CD4-positive, alpha-beta T cell treated with Interleukin-17A for 4 hours (primary cell): ENCODE results near the gene PLCL1.

ENCODE experiments used
- DNase-seq: peaks from one replicate; pipeline ENCODE4 v3.0.0-alpha.2; 2020; ENCODE audit warnings: mixed read lengths

PLCL1 gene

DNA sequence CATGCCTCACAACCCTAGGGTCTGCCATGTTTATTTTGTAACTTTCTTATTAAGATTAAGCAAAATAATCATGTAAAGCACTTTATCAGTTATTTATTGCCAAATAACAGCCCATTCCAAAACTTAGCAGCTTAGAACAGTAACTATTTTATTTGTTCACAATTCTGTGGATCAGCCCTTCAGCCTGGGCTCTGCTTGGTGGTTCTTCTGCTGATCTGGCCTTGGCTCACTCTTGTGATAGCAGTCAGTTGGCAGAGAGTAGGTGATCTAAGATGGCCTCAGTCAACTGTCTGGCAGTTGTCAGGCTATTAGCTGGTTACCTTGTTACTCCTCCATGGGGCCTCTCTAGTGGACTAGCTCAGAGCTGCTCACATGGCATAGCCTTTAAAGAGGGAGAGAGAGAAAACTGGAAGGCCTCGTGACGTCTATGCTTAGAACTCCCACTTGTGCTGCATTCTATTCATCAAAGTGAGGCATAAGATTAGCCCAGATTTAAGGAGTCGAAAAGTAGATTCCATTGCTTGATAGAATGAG is 54.3 kb downstream of the PLCL1 start:
- no peak for DNase-seq

DNA sequence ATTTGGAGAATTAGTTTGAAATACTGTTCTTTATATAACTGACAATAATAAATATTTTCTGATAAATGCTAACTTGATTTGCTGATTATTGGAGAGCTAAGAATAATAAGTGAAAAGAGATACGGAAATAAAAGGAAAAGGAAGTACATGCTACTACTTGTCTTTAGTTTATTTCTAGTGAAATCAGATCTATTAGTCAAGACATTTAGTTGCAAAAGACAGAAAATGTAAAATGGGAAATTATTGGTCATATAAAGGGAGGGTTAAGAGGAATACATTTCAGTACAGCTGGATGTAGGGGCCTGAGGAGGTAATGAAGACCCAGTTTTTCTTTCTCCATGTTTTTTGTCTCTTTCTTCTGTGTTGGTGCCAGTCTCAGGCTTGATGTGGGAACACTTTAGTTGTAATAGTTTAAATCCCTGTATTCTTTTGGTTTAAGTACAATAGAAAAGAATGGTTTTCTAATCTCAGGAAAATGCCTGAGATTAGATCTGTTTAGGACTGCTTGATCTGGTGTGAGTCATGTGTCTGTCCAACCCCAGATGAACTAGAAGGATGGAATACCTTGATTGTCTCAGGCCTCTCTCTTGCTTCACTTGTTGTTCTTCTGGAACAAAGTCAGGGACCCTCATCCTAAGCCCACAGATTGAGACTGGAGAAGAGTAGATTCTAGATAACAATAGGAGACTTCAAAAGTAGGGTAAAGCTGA is 58.0 kb downstream of the PLCL1 start:
- DNase-seq = no peak

- DNase-seq = no peak
These were observed 59.4 kb downstream of the PLCL1 start for GRCh38 chr2:197863744-197864143.

DNA sequence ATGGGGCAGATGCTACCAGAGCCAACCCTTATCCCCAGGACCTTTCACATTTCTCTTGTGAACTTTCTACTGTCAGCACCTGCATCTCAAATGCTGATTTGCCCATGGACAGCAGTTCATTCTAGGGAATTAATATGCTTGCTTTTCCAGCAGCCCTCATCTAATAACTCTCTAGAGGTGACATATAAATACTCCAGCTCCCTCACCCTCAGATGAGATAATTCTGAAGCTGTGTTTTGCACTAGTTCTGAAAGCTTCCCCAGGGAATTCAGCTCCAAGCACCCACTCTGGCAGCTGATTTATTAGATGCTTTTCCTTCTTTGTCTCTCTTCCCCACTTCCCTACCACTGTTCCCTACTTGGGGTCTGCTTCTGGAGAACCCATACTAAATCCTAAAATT is 62.1 kb downstream of the PLCL1 start:
- no peak for DNase-seq

DNA sequence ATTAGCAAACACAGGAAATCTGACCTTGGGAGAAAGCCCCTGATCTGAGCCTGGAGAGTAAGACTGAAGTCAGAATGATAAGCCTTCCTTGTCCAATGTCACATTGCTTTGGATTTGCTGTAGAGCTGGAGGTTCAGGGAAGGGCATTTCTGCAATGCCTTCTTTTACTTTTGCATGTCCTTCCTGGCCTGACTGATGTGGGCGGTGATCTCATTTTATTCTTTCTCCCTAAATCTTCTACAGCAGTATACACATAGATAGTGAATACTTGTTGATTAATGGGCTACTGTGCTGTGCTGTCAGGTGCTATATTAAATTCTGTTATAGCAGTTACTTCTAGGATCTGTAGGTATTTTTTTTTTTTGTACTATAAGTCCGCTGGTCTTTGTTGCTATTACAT is 62.6 kb downstream of the PLCL1 start:
- DNase-seq = no peak

- no peak for DNase-seq
These were observed 63.2 kb downstream of the PLCL1 start for GRCh38 chr2:197867624-197868023.

- DNase-seq = no peak
These were observed 63.8 kb downstream of the PLCL1 start for GRCh38 chr2:197868206-197868605.

DNA sequence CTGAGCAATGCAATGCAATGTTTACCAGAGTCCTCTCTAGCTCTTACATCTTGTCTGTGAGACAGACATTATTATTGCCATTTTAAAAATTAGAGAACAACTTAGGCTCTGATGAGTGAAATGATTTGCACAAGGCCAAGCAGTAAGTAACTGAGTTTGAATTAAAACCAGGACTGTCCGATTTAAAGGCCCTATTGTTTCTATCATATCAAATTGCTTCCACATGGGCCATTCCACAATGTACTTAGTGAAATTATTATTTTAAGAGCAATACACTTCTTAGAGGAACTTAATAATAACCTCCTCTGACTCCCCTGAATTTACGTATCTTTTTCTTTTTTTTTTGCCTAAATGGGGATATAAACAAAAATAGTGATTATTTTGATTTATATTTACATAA is 64.6 kb downstream of the PLCL1 start:
- no peak for DNase-seq

DNA sequence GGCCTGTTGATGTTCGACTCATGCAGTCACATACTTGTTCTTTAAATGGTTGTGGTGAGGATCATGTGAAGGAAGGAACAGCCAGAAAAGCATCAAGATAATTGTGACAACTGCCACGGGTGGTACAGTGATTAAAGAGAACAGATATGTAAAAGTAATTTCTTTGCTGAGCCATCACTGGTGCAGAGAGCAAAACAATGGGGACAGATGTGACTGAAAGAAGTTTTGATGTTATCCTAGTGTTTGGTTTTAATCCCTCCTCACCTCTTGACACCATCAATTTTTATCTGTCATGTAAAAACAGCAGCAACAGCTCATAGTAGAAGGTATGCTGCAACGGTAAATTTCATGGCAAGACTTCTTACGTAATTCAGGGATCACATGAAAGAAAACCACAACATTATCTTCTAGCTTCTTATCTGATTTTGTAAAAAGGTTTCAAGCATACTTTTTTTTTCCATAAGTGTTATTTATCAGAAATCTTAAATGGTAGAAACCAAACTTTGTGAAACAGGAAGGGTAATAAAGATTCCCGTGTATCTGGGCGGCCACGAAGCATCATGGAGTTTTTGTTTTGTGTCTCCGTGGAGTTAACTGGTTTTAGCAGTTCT is 65.2 kb downstream of the PLCL1 start:
- peak; percentile 41 for DNase-seq

DNA sequence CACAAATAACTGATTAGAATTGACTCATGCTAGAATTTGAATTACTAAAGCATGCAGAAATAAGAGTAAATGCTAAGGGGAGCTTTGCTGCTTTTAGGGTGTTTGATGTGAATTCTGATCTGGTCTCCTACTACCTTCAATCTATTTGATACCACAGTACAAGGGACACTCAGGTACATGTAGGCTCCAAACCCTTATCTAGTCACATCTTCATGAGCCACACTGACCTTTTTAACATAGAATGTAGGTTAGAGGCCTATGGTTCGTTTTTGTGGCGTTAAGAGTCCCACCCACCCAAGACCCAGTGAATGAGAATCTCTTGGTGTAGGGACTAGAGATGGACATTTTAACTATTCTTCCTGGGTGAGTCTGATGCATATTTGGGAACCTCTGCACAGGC is 65.7 kb downstream of the PLCL1 start:
- no peak for DNase-seq

GRCh38 chr2:197871780-197872456 is 67.5 kb downstream of the PLCL1 start:
- DNase-seq = no peak

GRCh38 chr2:197873293-197873701 is 68.9 kb downstream of the PLCL1 start:
- DNase-seq = no peak

DNA sequence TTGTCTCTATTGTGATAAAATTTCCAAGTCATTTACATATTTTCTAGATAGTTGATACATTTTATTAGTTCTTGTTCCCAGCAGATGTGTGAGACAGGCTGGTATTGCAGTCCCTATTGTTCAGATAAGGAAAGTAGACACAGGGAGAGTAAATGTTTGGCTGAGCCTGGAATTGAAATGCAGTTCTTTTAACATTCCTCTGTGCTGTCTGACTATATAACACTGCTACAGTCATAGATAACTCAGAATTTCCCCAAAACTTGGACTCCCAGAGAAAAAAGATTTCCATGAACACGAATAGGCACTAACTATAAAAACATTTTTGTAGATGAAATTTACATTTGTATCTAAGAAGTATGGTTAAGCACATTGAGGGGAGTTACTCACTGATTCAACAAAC is 71.4 kb downstream of the PLCL1 start:
- no peak for DNase-seq

DNA sequence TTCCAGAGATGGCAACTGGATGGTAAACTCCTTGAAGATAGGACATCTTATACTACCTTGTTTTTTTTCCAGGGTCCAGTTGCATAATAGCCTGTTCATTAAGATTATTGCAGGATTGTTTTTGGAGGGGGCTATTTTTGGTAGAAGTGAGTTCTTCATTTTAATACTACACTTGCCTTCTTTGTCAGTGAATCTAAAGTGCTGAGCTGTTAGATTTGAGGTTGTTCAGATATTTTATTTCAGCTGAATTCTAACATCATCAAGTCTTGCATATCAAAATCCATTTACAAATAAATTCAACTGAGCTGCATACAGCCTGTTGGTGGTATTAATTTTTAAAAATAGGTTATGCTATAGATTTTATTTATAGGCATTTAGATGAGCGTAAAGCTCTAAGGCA is 72.1 kb downstream of the PLCL1 start:
- DNase-seq = no peak

DNA sequence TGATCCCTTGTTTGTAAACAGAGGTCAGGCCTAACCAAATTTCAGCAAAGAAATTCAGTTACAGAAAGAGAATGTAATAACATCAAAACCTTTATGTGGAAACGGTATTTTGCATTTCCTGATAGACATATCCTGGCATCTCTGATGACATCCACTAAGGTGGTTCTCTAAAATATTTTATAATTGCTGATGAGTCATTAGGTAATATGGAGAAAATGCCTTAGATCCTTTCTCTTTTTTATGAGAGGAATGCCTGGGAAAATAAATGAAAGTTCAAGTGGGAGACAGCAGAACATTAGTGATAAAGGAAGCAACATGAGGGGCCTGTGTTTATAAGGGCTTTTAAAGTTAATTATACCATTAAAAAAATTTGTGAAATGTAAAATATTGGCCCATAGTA is 72.6 kb downstream of the PLCL1 start:
- no peak for DNase-seq

- no peak for DNase-seq
These were observed 74.4 kb downstream of the PLCL1 start for GRCh38 chr2:197878792-197879191.

- DNase-seq = no peak
These were observed 75.5 kb downstream of the PLCL1 start for GRCh38 chr2:197879812-197880408.

GRCh38 chr2:197883354-197884032 is 79.1 kb downstream of the PLCL1 start:
- DNase-seq = no peak

DNA sequence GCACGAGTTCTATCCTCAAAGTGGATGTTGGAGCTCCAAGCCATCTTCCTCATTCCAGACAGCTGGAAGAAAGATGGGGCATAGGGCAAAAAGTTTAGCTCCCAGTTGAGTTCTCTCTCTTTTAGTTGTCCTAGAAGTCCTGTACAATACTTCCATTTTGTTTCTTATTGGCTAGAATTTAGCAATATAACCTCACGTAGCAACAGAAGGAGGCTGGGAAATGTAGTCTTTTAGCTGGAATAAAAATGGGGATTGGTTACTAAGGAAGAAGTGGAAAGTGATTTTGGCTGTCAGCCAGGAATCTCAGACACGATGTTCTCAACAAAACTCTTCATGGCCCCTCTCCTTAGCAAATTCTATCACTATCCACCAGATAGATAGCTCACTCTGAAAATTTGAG is 79.9 kb downstream of the PLCL1 start:
- DNase-seq = no peak

DNA sequence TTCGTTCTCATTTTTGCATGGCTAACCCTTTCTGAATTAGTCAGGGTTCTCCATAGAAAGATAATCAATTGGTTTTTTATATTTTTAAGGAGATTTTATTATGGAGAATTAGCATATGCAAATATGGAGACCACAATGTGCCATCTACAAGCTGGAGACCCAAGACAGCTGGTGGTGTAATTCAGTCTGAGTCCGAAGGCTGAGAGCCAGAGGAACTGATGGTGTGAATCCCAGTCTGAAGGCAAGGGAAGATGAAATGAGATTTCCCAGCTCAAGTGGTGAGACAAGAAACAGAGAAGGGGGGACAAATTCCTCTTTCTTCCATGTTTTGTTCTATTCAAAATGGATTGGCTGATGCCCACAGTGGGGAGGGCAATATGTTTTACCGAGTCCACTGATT is 80.7 kb downstream of the PLCL1 start:
- no peak for DNase-seq

DNA sequence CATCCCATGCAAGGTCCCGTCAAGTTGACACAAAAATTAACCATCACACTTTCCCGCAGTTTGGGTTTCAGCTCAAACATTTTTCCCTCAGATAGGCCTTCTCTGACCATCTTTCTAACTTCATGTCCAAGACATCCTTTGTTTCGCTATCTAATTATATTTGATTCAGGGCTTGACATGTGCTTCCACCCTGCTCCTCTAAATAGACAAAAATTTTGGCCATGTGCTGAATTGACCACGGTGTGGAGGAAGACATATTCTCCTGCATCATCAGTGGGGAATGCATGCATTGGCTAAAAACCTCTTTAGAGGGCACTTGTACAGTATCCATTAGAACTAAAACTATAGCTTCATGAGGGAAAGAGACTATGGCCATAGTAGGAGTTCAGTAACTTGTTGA is 81.2 kb downstream of the PLCL1 start:
- no peak for DNase-seq

- no peak for DNase-seq
These were observed 83.9 kb downstream of the PLCL1 start for GRCh38 chr2:197888321-197888720.

DNA sequence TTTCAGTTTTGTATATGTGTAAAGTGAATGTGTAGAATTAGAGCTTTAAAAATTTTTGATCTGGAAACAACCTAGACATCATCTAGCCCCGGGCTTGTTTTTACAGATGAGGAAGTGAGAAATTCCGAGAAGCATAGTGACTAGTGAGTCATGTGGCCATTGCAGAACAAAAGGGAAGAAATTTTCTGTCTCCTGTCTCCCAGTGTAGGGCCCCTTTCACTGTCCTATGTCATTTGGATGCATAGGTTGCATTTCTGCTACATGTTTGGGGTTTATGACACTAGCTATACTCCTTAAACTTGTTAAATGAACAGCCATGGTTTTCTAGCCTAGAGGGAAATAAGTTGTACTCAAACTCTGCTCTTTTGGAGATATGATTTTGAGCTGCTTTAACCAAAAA is 84.6 kb downstream of the PLCL1 start:
- peak; percentile 41 for DNase-seq
